WTC11 (cell line): Measurements from ENCODE around the gene CENPVL3.

Source experiments
- FOXP1 ChIP-seq: sonication (generic); formaldehyde crosslinking; IDR thresholded peaks from 2 replicates; pipeline ENCODE4 v1.8.0; 2022; ENCODE audit warnings: missing genetic modification reagents, mild to moderate bottlenecking, moderate library complexity, borderline replicate concordance
- TF ChIP-seq, protein P1 (sequence below): fragments of 200-600 bp; IDR thresholded peaks from 2 replicates; pipeline ENCODE4 v1.8.0; 2022; ENCODE audit warnings: antibody characterized with exemption

DNA sequence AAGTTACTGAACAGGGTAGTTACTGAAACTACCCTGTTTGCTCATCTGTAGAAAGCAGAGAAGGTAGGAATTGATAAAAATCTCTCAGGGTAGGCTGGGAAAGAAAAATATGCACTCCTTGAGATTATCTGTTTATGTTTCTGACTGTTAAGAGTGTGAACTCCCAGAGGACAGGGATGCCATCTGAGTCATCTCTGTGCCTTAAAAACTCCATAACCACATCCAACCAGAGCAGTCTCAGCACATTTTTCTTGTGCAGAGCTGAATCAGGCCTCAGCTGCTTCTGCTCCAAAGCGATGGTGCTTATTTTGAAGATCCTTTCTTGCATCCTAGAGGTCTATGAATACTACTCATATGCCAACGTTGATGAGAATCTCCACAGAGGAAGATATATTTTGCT lies 9.9 kb downstream of the CENPVL3 start:
- TF ChIP-seq, protein P1, sequence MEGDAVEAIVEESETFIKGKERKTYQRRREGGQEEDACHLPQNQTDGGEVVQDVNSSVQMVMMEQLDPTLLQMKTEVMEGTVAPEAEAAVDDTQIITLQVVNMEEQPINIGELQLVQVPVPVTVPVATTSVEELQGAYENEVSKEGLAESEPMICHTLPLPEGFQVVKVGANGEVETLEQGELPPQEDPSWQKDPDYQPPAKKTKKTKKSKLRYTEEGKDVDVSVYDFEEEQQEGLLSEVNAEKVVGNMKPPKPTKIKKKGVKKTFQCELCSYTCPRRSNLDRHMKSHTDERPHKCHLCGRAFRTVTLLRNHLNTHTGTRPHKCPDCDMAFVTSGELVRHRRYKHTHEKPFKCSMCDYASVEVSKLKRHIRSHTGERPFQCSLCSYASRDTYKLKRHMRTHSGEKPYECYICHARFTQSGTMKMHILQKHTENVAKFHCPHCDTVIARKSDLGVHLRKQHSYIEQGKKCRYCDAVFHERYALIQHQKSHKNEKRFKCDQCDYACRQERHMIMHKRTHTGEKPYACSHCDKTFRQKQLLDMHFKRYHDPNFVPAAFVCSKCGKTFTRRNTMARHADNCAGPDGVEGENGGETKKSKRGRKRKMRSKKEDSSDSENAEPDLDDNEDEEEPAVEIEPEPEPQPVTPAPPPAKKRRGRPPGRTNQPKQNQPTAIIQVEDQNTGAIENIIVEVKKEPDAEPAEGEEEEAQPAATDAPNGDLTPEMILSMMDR = no peak
- no peak for TF ChIP-seq FOXP1
